ENCODE measurements around the gene PRKACA. TPM values are rescaled to one million over a fixed set of nuclear protein-coding genes. Genes with fewer than 3 reads are reported as not detected.

Gene PRKACA
- total and polyA plus RNA-seq, 2 donors (not counting 3 experiments of a cell fraction or from before 2014, with no cell fraction given): 44.2 to 97.5 TPM

DNA sequence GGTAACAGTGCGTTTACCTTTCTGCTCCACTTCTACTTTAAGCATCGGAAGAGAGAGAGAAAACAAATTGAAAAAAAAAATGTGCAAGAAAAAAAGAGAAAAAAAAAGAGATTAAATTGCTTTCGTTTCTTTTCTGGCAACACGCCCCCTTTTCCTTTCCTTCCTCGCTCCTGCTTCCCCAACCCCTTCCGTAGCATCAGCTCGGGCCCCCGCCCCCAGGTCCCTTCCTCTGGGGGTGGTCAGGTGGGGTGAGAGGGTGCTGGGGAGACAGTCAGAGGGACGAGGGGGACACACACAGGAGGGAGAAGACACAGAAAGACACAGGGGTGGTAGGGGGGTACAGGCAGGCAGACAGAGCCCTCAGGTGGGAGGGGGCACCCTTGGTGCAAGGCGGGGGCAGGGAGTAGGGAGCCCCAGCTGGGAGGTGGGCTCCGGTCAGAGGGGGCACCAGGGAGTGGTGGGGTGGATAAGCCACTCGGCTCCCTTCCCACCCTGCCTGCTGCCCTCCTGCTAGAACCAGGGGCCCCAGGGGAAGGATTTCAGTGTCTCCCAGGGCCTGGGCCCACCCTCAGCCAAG, 49.5 kb upstream of the PRKACA start:
- no peak for TF ChIP-seq GATA2 (IDR thresholded peaks at IDR 0.05; ENCODE audit: insufficient read depth, insufficient read length, low read depth, low read length)
- TF ChIP-seq, protein P1, sequence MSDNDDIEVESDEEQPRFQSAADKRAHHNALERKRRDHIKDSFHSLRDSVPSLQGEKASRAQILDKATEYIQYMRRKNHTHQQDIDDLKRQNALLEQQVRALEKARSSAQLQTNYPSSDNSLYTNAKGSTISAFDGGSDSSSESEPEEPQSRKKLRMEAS (IDR thresholded peaks at IDR 0.05; ENCODE audit: insufficient read depth, insufficient read length): no peak
- Histone ChIP-seq H3K36me3 (ENCODE audit: control insufficient read depth in 2 of 2, extremely low read depth in 1 of 2, insufficient read depth in 2 of 2, low read length in 2 of 2) (no peaks in the 10 kb centered on the region), H3K27ac (ENCODE audit: insufficient read depth, low read depth, low read length) (no peak overlapping the region), H3K4me1 (ENCODE audit: control insufficient read depth, extremely low read depth, insufficient read depth, low read length) (no peaks in the 10 kb centered on the region), H3K27me3 (ENCODE audit: control insufficient read depth in 2 of 2, insufficient read depth in 2 of 2, low read length in 2 of 2) (no peaks in the 10 kb centered on the region), H3K9me3 (replicated peaks; ENCODE audit: control insufficient read depth, insufficient read depth, low read length) (no peaks in the 10 kb centered on the region), H3K9ac (replicated peaks; ENCODE audit: extremely low read depth, insufficient read depth, low read length) (no peak overlapping the region), H4K20me1 (replicated peaks; ENCODE audit: control insufficient read depth, extremely low read depth, insufficient read depth, low read length) (no peaks in the 10 kb centered on the region), H3K4me3 (replicated peaks in 1 of 3; ENCODE audit: insufficient read depth in 1 of 3, low read depth in 1 of 3, low read length in 3 of 3) (no peak overlapping the region), H3K4me2 (ENCODE audit: insufficient read depth, low read length) (no peak overlapping the region), H2AFZ (ENCODE audit: low read depth, low read length) (no peak overlapping the region), H3K79me2 (ENCODE audit: control insufficient read depth, insufficient read depth, low read length) (no peaks in the 10 kb centered on the region), H3K9me1 (replicated peaks; ENCODE audit: control insufficient read depth, extremely low read depth, insufficient read depth, low read length) (no peaks in the 10 kb centered on the region)
- no peak for DNase-seq (ENCODE audit: low read depth, low spot score)
- dilution Hi-C loops (cut with MboI; ENCODE audit: extremely low pct_ligation_motif_present, low sequenced_read_pairs) (no loop called here), intact Hi-C loops (cut with micrococcal nuclease) (no loop called here)
- CTCF ChIA-PET: interaction anchor here (1.1 to 1.9 kb wide), 5 partner anchors 12 to 239 kb away, joined by 3 to 12 read pairs (median 6); partner anchors contain the start of gene ASF1B
- FAIRE-seq: no peak
- no TSS peak for BruUV-seq (replicated peaks)
- POLR2A ChIA-PET: no interaction called here

DNA sequence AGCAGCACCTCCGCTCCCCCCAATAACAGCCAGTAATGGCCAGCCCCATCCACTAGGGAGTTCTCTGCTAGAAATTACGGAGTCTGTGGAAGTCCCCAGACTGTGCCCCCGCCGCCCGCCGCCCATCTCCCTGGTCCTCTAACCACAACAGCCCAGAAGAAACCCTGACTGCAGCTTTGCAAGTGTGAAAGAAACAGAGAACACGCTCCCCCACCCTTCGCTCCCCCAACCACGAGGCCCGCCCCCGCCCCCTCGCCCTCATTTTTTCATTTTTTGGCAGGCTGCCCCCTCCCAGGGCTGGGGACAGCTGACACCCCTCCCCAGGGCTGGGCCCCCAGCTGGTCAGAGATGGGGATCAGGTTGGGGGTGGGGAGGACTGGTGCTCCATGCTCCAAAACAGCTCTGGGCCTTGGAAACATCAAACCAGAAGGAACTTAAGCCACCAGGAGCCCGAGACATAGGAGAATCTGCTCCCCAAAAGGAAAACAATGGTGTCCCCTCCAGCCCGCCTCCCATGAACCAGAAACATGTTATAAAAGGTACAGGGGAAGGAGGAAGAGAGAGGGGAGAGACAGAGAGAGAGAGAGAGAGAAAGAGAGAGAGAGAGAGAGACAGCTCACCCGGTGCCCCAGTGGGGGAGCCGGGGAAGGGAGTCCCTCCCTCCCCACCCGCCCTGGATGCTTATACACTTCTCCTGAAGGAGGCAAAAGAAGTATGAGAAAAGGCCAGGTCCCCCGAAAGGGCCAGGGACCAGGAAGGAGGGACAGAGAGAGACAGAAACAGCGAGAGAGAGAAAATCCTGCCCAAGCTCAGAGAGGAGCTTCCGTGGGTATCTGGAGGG, 48.6 kb upstream of the PRKACA start:
- H3K4me3 ChIP-seq (replicated peaks in 1 of 3; ENCODE audit: insufficient read depth in 1 of 3, low read depth in 1 of 3, low read length in 3 of 3): no peak overlapping the region
- dilution Hi-C loops (cut with MboI; ENCODE audit: extremely low pct_ligation_motif_present, low sequenced_read_pairs) (no loop called here), intact Hi-C loops (cut with micrococcal nuclease) (no loop called here)
- no peak for DNase-seq (ENCODE audit: low read depth, low spot score)
- H3K9me3 ChIP-seq (replicated peaks; ENCODE audit: control insufficient read depth, insufficient read depth, low read length): no peaks in the 10 kb centered on the region
- FAIRE-seq: no peak
- no peaks in the 10 kb centered on the region for H3K36me3 ChIP-seq (ENCODE audit: control insufficient read depth in 2 of 2, extremely low read depth in 1 of 2, insufficient read depth in 2 of 2, low read length in 2 of 2)
- no peaks in the 10 kb centered on the region for H3K9me1 ChIP-seq (replicated peaks; ENCODE audit: control insufficient read depth, extremely low read depth, insufficient read depth, low read length)
- POLR2A ChIA-PET: interaction anchor here (0.7 kb wide), 1 partner anchor 319 kb away, joined by 3 read pairs; no protein-coding TSS in a partner anchor
- no peaks in the 10 kb centered on the region for H3K79me2 ChIP-seq (ENCODE audit: control insufficient read depth, insufficient read depth, low read length)
- no peak overlapping the region for H3K27ac ChIP-seq (ENCODE audit: insufficient read depth, low read depth, low read length)
- no TSS peak for BruUV-seq (replicated peaks)
- CTCF ChIA-PET: interaction anchor here (0.5 to 1.1 kb wide), 3 partner anchors 12 to 240 kb away, joined by 3 to 4 read pairs (median 3); no protein-coding TSS in a partner anchor
- TF ChIP-seq, protein P1 (IDR thresholded peaks at IDR 0.05; ENCODE audit: insufficient read depth, insufficient read length): no peak
- TF ChIP-seq POLR2A (IDR thresholded peaks at IDR 0.05; ENCODE audit: low read depth, low read length): no peak
- TF ChIP-seq MYC (IDR thresholded peaks at IDR 0.05; ENCODE audit: low read depth, low read length): no peak
- TF ChIP-seq EZH2 (IDR thresholded peaks at IDR 0.05; ENCODE audit: borderline replicate concordance, low read depth, low read length, severe bottlenecking): no peak
- TF ChIP-seq, protein P2, sequence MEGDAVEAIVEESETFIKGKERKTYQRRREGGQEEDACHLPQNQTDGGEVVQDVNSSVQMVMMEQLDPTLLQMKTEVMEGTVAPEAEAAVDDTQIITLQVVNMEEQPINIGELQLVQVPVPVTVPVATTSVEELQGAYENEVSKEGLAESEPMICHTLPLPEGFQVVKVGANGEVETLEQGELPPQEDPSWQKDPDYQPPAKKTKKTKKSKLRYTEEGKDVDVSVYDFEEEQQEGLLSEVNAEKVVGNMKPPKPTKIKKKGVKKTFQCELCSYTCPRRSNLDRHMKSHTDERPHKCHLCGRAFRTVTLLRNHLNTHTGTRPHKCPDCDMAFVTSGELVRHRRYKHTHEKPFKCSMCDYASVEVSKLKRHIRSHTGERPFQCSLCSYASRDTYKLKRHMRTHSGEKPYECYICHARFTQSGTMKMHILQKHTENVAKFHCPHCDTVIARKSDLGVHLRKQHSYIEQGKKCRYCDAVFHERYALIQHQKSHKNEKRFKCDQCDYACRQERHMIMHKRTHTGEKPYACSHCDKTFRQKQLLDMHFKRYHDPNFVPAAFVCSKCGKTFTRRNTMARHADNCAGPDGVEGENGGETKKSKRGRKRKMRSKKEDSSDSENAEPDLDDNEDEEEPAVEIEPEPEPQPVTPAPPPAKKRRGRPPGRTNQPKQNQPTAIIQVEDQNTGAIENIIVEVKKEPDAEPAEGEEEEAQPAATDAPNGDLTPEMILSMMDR (IDR thresholded peaks at IDR 0.05; ENCODE audit: extremely low read depth in 1 of 2, insufficient read depth in 1 of 2, low read depth in 1 of 2, low read length in 2 of 2): no peak
- no peak for TF ChIP-seq GATA2 (IDR thresholded peaks at IDR 0.05; ENCODE audit: insufficient read depth, insufficient read length, low read depth, low read length)
- no peak for TF ChIP-seq POLR2AphosphoS5 (IDR thresholded peaks at IDR 0.05; ENCODE audit: insufficient read depth, low read depth, low read length)
- TF ChIP-seq FOS (IDR thresholded peaks at IDR 0.05; ENCODE audit: borderline replicate concordance, insufficient read depth, low read length): no peak
- TF ChIP-seq JUN (IDR thresholded peaks at IDR 0.05; ENCODE audit: borderline replicate concordance, insufficient read depth, insufficient read length, low read depth): no peak
- H3K4me2 ChIP-seq (ENCODE audit: insufficient read depth, low read length): no peak overlapping the region
- no peaks in the 10 kb centered on the region for H3K27me3 ChIP-seq (ENCODE audit: control insufficient read depth in 2 of 2, insufficient read depth in 2 of 2, low read length in 2 of 2)
- H4K20me1 ChIP-seq (replicated peaks; ENCODE audit: control insufficient read depth, extremely low read depth, insufficient read depth, low read length): no peaks in the 10 kb centered on the region
- no peaks in the 10 kb centered on the region for H3K4me1 ChIP-seq (ENCODE audit: control insufficient read depth, extremely low read depth, insufficient read depth, low read length)
- no peak overlapping the region for H2AFZ ChIP-seq (ENCODE audit: low read depth, low read length)
- H3K9ac ChIP-seq (replicated peaks; ENCODE audit: extremely low read depth, insufficient read depth, low read length): no peak overlapping the region

Data from endothelial cell of umbilical vein (primary cell).